GM10266 (cell line): Measurements from ENCODE around the gene SEC16A.
"Not testable (repeated sequence)": the region's sequence is repeated elsewhere in the genome, so short reads cannot be mapped to it uniquely, and the experiment has no call there.

Source experiments
- DNase-seq: peaks from one replicate; pipeline ENCODE4 v3.0.0; 2012; ENCODE audit errors: extremely low spot score
- TF ChIP-seq, protein P1 (sequence below): IDR thresholded peaks from 2 replicates; pipeline ENCODE4 v1.5.1; 2012; ENCODE audit warnings: mild to moderate bottlenecking, low read depth; ENCODE audit not compliant: control insufficient read depth, insufficient read depth; ENCODE audit errors: missing control alignments

SEC16A gene

DNA sequence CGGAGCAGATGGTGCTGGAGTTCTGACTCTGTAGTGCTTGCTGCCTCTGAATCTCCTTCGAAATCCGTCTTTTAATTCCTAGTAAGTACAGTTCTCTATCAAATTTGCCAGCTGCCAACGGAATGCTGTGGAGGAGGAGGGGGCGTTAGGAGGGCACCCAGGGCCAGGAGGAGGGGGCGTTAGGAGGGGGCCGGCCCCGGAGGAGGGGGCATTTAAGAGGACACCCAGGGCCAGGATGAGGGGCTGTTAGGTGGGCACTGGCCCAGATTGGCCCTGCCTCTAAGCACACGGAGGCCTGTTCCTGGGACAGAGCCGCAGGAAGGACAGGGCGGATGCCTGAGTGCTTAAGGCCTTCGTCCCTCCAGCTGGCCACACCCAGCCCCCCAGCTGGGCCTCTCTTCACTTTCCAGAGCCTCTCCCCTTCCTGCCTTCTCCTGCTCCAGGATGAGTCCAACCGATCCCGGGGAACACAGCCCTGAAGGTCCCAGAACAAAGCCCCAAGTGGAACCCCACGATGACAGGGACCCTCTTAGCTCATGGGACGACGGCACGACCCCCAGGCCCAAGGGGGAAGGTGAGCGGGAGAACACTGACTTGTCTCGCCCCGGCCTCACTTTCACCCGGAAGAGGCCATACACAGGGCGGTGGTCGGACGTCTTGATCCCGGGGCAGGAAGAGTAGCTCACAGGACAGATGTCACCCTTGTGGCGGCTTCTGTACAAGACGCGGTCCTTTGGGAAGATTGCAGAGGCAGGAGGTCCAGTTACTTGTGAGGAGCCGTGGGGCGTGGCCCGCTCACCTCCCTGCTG, 53.0 kb downstream of the SEC16A start:
- no peak for DNase-seq
- TF ChIP-seq, protein P1, sequence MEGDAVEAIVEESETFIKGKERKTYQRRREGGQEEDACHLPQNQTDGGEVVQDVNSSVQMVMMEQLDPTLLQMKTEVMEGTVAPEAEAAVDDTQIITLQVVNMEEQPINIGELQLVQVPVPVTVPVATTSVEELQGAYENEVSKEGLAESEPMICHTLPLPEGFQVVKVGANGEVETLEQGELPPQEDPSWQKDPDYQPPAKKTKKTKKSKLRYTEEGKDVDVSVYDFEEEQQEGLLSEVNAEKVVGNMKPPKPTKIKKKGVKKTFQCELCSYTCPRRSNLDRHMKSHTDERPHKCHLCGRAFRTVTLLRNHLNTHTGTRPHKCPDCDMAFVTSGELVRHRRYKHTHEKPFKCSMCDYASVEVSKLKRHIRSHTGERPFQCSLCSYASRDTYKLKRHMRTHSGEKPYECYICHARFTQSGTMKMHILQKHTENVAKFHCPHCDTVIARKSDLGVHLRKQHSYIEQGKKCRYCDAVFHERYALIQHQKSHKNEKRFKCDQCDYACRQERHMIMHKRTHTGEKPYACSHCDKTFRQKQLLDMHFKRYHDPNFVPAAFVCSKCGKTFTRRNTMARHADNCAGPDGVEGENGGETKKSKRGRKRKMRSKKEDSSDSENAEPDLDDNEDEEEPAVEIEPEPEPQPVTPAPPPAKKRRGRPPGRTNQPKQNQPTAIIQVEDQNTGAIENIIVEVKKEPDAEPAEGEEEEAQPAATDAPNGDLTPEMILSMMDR = no peak

DNA sequence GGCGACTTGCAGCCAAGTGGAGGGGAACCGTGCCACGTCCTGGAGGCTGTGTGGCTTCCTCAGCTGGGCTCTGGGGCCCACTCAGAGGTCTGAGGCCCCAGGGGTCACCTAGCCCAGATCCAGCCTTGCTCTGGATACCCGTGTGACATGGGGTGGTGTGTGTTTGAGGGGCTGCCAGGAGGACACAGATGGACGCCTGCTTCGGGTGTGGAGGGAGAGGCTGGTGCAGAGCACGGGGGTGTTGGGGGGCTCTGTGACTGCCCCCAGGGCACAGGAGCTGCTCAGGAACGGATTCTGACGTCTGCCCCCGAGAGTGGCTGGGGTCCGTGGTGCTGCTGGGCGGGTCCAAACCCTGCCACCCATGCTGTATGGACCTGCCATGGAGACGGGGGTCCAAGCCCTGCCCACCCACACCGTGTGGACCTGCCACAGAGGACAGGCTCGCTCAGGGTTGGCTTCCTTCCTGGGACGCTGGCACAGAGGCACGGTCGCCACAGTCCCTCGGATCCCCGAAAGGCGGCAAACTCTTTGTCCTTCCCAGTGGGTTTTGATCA, 53.7 kb downstream of the SEC16A start:
- TF ChIP-seq, protein P1 = no peak
- DNase-seq = no peak

DNA sequence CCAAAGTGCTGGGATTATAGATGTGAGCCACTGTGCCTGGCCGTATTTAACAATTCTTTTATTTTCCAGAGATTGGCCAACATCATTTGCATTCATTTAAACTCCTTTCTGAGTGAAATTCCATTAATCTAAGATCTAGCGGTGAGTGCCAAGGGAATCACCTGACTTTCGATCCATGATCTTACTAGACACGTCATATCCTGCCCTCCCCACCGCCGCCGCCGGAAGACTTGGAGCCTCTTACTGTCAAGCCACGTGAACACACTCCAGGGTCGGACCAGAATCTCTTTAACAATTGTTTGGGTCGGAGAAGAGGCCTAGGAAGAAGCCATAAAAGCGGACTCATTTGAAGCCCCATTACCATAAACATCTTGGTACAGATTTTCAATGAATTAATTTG, 56.1 kb downstream of the SEC16A start:
- no peak for DNase-seq
- TF ChIP-seq, protein P1 = no peak

DNA sequence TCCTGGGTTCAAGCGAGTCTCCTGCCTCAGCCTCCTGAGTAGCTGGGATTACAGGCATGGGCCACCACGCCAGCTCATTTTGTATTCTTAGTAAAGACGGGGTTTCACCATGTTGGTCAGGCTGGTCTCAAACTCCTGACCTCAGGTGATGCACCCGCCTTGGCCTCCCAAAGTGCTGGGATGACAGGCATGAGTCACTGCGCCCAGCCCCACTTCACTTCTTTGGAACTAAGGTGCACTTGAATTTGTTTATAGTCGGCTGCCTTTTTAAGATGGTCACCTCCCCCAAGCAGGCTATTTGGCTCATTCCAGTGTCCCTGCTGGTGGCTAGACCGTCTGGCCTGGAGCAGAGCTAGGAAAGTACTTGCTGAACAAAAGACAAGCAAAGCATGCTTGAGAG, 57.5 kb downstream of the SEC16A start:
- DNase-seq = not testable (repeated sequence)

DNA sequence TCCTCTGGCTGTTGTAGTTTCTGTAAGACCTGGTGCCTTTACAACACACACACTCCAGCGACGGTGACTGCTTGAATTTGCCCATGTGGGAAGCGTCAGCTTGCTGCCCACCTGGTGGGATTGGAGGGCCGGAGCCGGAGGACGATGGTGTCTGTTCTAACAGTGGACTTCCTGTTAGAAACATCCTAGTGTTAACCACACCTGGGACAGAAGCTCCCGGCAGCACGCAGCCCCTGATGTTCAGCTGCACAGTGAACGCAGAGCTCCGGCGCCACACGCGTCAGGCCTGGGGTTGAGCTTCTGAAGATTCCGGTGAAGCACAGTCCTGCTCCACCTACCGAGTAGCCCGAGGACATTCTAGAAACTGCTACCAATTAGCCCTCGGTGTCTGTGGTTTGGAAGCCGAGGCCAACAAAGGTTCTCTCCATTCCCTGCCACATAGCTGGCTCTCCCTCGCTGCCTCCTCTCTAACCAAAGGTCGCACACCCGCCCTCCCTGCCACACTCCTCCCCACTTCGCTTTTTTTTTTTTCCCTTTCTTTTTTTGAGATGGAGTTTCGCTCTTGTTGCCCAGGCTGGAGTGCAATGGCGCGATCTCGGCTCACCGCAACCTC, 58.0 kb downstream of the SEC16A start:
- TF ChIP-seq, protein P1 = no peak
- no peak for DNase-seq

DNA sequence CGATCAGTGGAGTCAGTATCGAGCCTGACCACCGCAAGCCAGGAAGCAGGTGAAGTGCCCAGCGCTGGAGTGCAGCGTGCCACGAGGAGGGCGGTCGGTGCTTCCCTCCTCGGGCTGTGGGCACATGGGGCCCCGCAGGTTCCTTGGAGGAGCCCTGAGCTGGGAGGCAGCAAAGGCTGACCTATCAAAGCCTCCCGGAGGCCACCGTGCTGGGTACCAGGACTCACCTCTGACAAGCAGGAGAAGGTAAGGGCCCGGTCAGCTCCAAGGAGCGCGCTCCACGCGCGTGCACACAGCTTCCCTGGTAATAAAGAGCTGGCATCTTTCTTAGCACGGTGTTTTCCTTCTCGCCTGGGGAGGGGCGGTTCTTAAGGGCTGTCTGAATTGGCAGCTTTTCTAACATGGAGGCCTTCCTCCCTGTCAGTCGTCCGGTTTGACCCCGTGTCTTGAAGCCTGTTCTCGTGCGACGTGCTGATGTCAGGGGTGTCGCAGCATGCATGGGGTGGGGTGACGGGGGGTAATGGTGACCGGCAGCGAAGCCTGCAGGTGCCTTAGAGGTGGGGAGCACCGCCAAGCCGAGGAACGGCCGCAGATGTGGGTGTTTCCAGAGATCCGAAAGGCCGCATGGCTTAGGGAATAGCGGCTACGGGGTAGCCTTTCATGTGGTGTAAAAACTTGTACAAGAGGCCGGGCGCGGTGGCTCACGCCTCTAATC, 59.3 kb downstream of the SEC16A start:
- DNase-seq = no peak
- TF ChIP-seq, protein P1 = no peak

DNA sequence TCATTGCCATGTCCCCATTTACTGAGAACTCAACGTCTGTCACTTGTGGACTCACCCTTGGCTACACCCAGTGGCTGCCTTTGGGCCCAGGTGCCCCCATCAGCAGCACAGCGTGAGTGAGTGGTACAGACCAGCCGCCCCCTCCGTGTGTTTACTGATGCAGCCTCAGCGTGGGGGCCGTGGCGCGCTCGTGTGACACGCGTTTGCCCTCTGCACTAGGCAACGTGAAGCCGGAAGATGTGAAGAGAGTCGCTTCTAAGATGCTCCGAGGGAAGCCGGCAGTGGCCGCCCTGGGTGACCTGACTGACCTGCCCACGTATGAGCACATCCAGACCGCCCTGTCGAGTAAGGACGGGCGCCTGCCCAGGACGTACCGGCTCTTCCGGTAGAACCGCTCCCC, 60.0 kb downstream of the SEC16A start:
- TF ChIP-seq, protein P1 = no peak
- DNase-seq = no peak
